Fibroblast of pulmonary artery (primary cell): ENCODE results near the gene PIK3R5.

Source experiments
- DNase-seq: peaks from one replicate; pipeline ENCODE4 v3.0.0-alpha.2; 2010; ENCODE audit warnings: low read depth
- H3K4me3 ChIP-seq: replicated peaks from 2 replicates; pipeline ENCODE4 v1.5.1; 2011; ENCODE audit warnings: low read depth, mild to moderate bottlenecking, control low read depth, low read length, moderate library complexity
- CTCF ChIP-seq: IDR thresholded peaks from 2 replicates; pipeline ENCODE4 v1.5.1; 2011; ENCODE audit warnings: mild to moderate bottlenecking, control low read depth, low read length, inconsistent platforms; ENCODE audit errors: missing control alignments

Gene PIK3R5

GRCh38 chr17:8966926-8967325, 1.4 kb upstream of the PIK3R5 start:
- TF ChIP-seq CTCF: no peak
- DNase-seq: no peak
- no peak overlapping the region for H3K4me3 ChIP-seq

- no peak for DNase-seq
- TF ChIP-seq CTCF: no peak
These were observed 610 bp downstream of the PIK3R5 start for GRCh38 chr17:8964801-8965393.

GRCh38 chr17:8963647-8964258, 1.8 kb downstream of the PIK3R5 start:
- DNase-seq: no peak
- no peak for TF ChIP-seq CTCF
- no peak overlapping the region for H3K4me3 ChIP-seq

More at GRCh38 chr17:8964801-8965393, 610 bp downstream of the PIK3R5 start:
- H3K4me3 ChIP-seq: no peak overlapping the region

GRCh38 chr17:8963014-8963413, 2.5 kb downstream of the PIK3R5 start:
- DNase-seq: no peak
- no peak for TF ChIP-seq CTCF
- H3K4me3 ChIP-seq: no peak overlapping the region

GRCh38 chr17:8961829-8962228, 3.7 kb downstream of the PIK3R5 start:
- DNase-seq: no peak
- no peak overlapping the region for H3K4me3 ChIP-seq
- no peak for TF ChIP-seq CTCF

- H3K4me3 ChIP-seq: no peak overlapping the region
- DNase-seq: no peak
- no peak for TF ChIP-seq CTCF
These were observed 5.0 kb downstream of the PIK3R5 start for GRCh38 chr17:8960325-8961140.
